GM19035 (cell line): ENCODE results near the gene DNMT3B.
A peak's percentile ranks its signal among the peaks of the same experiment; 100 is the strongest.
"Not testable (repeated sequence)": the region's sequence is repeated elsewhere in the genome, so short reads cannot be mapped to it uniquely, and the experiment has no call there.

ENCODE experiments used
- ATAC-seq: cut with Tn5 transposase; IDR thresholded peaks from one replicate; pipeline ENCODE4 v1.9.1; 2021; ENCODE audit not compliant: unreplicated experiment

Gene DNMT3B

DNA sequence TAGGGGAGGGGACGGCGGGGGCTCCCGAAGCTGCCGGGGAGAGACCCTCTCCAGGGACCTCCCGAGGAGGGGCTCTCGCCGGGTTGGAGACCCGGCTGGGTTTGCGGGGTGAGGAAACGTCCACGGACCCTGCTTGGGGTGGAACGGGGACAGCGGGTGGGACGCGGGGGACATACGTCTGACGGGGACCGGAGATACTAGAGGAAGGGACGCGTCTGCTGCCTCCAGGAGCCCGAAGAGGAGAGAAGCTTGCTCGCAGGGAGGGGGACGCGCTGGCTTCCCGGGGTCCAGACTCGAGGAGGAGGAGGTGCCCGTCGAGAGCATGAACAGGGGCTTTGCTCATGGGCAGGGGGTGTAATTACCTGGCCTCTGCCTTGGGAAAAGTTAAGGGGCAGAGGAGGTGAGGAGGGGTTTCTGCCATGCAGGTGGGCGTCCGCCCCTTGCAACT lies 593 bp downstream of the DNMT3B start:
- peak; percentile 23 for ATAC-seq

DNA sequence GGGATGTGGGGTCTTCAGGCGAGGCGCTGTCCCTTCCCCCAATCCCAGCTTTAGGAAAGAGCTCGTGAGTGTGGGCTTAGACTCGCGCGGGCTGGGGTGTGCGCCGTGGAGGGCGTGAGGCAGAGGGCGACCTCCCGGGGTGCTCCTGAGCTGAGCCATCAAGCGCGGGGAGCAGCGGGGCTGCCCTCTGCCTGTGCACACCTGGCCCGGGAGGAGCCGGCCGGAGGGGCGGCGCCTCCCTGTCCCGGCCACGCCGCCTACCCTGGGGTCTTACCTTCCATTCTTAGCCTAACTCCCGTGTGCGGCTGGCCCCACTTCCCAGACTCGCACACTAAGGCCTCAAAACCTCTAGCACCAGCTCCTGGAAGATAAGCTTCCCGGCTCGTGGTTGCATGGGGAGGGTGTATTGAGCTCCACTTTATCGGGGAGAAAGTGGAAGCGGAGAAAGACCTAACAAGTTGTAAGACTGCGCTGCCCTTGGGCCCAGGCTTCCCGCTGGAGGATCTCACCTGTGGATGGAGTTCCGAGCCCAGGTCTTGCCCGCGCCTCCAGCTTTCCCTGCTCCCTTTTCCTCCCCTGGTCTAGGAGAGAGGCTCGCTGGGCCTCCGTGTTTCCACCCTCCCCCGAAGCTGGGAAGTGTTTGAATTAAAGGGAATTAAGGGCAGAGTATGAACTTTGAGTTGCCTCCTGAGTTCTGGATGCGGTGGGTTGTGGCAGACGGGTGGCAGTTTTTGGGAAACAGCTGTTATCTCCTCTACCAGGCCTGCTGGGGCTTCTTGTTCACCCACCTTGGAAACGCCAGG lies 1.2 kb downstream of the DNMT3B start:
- no peak for ATAC-seq

DNA sequence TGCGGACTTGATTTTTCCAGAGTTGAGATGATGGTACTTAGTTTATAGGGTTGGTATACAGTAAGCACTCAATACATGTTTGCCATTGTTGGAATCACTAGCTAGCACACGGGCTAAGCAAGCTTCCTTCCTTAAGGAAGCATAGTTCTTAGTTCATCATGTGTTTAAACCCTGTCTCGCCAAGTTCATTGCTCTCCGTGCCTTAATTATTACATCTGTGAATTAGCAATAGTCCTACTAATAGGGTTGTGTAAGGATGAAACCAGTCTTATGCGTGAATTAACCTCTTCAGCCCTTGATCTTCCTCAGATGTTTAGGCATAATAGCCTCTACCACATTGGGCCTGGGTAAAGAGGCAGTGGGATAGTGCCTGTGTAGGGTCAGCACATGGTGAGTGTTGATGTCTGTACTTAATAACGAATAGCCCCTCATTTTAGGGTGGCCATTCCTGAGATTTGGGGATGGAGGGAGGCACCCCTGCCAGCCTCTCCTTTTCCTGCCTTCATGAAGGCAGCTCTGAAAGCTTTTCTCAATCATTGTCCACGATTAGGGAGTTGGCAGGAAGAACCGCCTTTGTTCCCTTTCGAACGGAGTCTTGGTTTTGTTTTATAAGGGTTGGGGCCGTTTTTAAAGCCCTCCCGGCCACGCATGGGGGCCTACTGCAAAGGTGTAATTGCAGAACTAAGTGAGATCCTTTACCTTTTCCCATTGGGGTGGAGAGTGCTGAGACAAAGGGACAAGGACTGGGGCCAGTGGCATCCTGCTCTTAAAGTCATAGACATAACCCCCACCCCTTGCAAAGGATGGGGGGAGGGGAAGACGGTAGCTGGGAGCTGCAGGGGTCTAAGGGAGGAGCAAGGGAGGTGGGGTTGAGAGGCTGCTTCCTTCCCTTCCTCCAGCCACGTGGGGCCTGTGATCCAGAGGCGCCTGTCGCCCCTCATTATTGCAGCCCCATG lies 2.1 kb downstream of the DNMT3B start:
- no peak for ATAC-seq

DNA sequence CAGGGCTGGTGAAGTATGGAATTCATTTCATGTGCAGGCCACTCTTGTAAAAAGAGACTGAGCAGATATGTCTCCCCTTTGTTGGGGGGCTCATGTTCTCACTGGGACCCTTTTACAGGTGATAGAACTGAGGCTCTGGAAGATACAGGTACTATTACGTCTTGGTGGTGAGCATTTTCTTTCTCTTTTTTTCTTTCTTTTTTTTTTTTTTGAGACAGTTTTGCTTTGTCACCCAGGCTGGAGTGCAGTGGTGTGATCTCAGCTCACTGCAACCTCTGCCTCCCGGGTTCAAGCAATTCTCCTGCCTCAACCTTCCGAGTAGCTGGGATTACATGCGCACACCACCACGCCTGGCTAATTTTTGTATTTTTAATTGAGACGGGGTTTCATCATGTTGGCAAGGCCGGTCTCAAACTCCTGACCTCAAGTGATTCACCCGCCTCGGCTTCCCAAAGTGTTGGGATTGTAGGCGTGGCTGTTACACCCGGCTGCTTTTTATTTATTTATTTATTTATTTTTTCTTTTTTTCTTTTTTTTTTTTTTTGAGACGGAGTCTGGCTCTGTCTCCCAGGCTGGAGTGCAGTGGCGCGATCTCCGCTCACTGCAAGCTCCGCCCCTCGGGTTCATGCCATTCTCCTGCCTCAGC lies 3.2 kb downstream of the DNMT3B start:
- not testable (repeated sequence) for ATAC-seq

- no peak for ATAC-seq
These were observed 5.4 kb downstream of the DNMT3B start for GRCh38 chr20:32767418-32768198.

- ATAC-seq, result no peak
These were observed 9.9 kb downstream of the DNMT3B start for GRCh38 chr20:32772046-32772445.

DNA sequence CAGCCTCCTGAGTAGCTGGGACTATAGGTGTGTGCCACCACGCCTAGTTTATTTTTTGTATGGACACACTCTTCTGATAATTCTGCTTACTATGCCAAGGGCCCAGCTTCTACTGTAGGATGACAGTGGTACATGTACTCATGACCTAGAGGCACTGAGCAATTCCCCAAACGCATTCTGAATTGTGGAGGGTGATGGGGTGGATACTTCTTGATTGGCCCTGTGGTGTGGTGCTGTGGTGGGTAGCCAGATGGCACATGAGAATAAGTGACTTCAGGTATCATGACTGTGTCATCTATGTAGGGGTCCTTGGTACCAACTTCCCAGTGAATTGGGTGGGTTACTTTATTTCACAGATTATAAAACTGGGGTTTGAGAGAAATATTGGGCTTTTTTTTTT lies 11.0 kb downstream of the DNMT3B start:
- ATAC-seq, result no peak

GRCh38 chr20:32773855-32774254 lies 11.7 kb downstream of the DNMT3B start:
- no peak for ATAC-seq

- ATAC-seq, result no peak
These were observed 13.3 kb downstream of the DNMT3B start for GRCh38 chr20:32775336-32775991.

- ATAC-seq, result no peak
These were observed 15.2 kb downstream of the DNMT3B start for GRCh38 chr20:32777177-32777956.

DNA sequence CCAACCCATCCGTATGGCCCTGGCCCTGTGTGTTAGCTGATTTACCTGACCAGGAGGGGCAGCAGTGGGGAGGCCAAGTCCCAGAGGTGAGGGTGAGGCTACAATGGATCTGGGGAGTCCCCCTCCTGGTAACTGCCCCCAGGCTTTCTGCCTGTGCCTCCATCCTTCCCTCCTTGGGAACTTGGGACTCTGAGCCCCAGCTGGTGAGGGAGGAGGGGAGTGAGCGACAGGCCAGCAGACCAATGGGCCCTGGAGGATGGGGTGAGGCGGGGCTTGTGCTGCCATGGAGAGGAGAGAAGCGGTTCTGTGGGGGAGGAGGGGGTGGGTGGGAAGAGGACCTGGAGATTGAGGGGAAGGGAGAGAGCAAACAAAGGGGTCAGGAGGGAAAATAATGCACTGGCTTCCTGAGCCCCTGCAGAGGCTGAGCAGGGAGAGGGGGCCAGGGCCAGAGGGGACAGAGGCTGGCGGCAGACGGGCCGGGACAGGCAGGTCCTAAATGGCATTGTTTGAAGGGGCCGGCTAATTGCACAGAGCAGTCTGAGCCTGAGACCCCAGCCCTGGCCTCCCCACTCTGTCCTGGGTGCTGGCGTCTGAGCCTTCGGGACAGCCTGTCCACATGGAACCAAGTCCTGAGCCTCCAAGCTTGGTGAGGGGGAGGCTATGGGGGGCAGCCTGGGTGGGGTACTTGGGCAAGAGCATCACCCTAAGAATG lies 17.5 kb downstream of the DNMT3B start:
- ATAC-seq, result no peak

DNA sequence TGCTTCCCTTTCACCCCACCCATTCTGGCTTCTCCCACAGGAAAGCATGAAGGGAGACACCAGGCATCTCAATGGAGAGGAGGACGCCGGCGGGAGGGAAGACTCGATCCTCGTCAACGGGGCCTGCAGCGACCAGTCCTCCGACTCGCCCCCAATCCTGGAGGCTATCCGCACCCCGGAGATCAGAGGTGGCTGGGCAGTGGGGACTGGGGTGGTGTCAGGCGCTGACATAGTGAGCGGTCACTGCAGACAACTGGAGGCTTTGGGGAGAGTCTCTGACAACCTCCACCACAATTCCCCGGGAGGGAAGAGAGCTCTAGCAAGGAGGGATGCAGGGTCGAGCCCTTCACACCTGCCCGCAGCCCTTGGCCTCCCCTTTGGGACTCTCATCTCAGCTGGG lies 18.1 kb downstream of the DNMT3B start:
- no peak for ATAC-seq

DNA sequence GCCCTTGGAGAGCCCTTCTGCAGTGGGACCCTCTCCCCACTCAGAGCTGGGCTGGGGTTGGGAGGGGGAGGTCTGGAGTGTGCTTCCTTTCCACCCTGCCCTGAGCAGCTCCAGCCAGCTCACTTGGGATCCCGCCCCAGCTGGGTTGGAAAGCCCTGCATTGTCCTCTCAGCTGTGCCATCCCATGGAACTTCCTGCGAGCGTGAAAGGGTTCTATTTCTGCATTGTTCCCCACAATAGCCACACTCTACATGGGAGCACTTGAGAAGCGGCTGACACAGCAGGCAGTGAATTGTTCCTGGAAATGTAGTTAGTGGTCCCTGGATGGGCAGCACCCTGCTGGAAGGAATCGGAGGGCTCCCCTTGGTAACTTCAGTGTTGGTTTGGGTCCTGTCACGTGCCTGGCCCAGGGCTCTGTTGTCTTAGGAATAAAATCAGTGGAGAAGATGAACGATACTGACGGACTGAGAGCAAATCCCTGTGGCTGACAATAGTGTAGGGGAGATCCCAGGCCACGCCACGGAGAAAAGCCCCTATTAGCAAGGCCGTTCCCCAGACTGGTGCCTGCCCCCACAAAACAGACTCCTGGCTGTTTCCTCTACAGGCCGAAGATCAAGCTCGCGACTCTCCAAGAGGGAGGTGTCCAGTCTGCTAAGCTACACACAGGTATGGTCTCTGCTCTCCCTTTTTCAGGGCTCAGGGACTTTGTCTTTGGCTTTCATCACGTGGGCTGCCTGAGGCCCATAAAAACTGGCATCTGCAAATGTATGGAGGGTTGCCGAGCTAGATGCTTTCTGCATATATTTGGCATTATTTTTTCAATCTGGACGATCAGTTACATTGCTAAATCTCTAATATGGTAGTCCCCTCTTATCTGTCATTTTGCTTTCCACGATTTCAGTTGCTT lies 18.8 kb downstream of the DNMT3B start:
- no peak for ATAC-seq

GRCh38 chr20:32784369-32785080 lies 22.3 kb downstream of the DNMT3B start:
- no peak for ATAC-seq

DNA sequence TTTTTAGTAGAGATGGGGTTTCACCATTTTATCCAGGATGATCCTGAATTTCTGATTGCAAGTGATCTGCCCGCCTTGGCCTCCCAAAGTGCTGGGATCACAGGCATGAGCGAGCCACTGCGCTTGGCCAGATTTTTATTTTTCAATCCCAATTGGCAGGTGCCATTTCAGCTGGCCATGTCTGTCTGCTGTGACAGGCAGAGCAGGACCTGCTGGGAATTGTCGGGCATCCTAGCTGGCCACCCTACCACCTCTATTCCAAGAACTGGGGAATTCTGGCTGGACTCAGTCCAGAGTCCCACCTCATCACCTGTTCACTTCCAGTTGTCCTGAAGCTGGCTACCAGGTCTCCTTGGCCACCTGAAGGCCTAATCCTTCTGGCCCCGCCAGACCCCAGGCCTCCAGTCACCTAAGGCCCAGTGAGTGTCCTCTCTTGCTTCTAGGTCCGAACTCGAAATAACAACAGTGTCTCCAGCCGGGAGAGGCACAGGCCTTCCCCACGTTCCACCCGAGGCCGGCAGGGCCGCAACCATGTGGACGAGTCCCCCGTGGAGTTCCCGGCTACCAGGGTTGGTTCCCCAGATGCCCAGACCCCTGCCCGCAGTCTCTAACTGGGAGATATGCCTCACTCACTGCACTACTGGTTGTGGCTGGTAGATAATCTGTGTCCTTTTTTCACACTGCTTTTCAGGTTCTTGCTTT lies 24.0 kb downstream of the DNMT3B start:
- no peak for ATAC-seq

- no peak for ATAC-seq
These were observed 25.0 kb downstream of the DNMT3B start for GRCh38 chr20:32787168-32787567.
